PC-9 (cell line): ENCODE data around the gene GMDS. TPM values are rescaled to one million over a fixed set of nuclear protein-coding genes. Genes with fewer than 3 reads are reported as not detected.

ENCODE experiments used
- BruUV-seq: library from RNA; stranded (reverse); fragments of 400-500 nt; replicated peaks from 2 replicates; lab custom pipeline; 2021; lab: Mats Ljungman, UMichigan
- CTCF ChIA-PET: fragments of 300-600 bp; sonication (Branson Sonifier 250); formaldehyde crosslinking; loops from one replicate; lab custom pipeline; 2022; ENCODE audit warnings: antibody characterized with exemption; lab: Charles Lee
- POLR2A ChIA-PET: fragments of 300-600 bp; sonication (Branson Sonifier 250); formaldehyde crosslinking; loops from one replicate; lab custom pipeline; 2022; ENCODE audit warnings: antibody characterized with exemption; ENCODE audit not compliant: unreplicated experiment; lab: Charles Lee
- DNase-seq, 2 experiments: peaks; one replicate each; pipeline versions ENCODE4 v3.0.0 to v3.0.0-alpha.2; 2015 to 2022; ENCODE audit warnings: mixed read lengths in 1 of 2
- H2AFZ ChIP-seq: fragments of 200-600 bp; sonication (generic); 2 replicates; pipeline ENCODE4 v1.8.1; 2017; ENCODE audit warnings: antibody characterized with exemption
- H3F3A ChIP-seq: fragments of 200-600 bp; sonication (generic); 2 replicates; pipeline ENCODE4 v1.8.1; 2017; ENCODE audit warnings: antibody characterized with exemption, mild to moderate bottlenecking, low read depth; ENCODE audit not compliant: insufficient read depth
- H3K27ac ChIP-seq: fragments of 200-600 bp; sonication (generic); 2 replicates; pipeline ENCODE4 v1.6.1; 2016; ENCODE audit warnings: mixed run types
- H3K27me3 ChIP-seq: fragments of 200-600 bp; sonication (generic); 2 replicates; pipeline ENCODE4 v1.6.1; 2016; ENCODE audit warnings: low read depth, mixed run types; ENCODE audit not compliant: insufficient read depth
- H3K36me3 ChIP-seq: fragments of 200-600 bp; sonication (generic); 2 replicates; pipeline ENCODE4 v1.6.1; 2016; ENCODE audit warnings: low read depth, mixed run types
- H3K4me1 ChIP-seq: fragments of 200-600 bp; sonication (generic); replicated peaks from 2 replicates; pipeline ENCODE4 v1.6.1; 2016; ENCODE audit warnings: mixed run types; ENCODE audit not compliant: insufficient read depth
- H3K4me2 ChIP-seq: fragments of 200-600 bp; sonication (generic); 2 replicates; pipeline ENCODE4 v1.6.1; 2017; ENCODE audit warnings: mixed run types
- H3K4me3 ChIP-seq: fragments of 200-600 bp; sonication (generic); 2 replicates; pipeline ENCODE4 v1.6.1; 2016; ENCODE audit warnings: mixed run types
- H3K79me2 ChIP-seq: fragments of 200-600 bp; sonication (generic); 2 replicates; pipeline ENCODE4 v1.6.1; 2017; ENCODE audit warnings: low read depth, mixed run types
- H3K9me2 ChIP-seq: fragments of 200-600 bp; sonication (generic); 2 replicates; pipeline ENCODE4 v1.8.1; 2017; ENCODE audit warnings: mild to moderate bottlenecking; ENCODE audit not compliant: insufficient read depth
- H3K9me3 ChIP-seq: fragments of 200-600 bp; sonication (generic); 2 replicates; pipeline ENCODE4 v1.8.1; 2016; ENCODE audit warnings: low read depth; ENCODE audit not compliant: insufficient read depth
- H4K20me1 ChIP-seq: fragments of 200-600 bp; sonication (generic); 2 replicates; pipeline ENCODE4 v1.8.1; 2017; ENCODE audit not compliant: insufficient read depth
- EZH2 ChIP-seq: fragments of 200-600 bp; sonication (generic); IDR thresholded peaks from 2 replicates; pipeline ENCODE4 v1.8.0; 2017; ENCODE audit warnings: antibody characterized with exemption, low read depth
- intact Hi-C: fragments of 100-400 bp; cut with micrococcal nuclease; formaldehyde crosslinking; loops from one replicate; pipeline ENCODE4 v1.10.0; 2022; ENCODE audit not compliant: unreplicated experiment
- total RNA-seq: library from RNA; stranded (reverse); gene quantifications from 2 replicates; pipeline ENCODE4 v1.2.3, GENCODE V29; 2021
- TF ChIP-seq, protein P1 (sequence below): fragments of 200-600 bp; sonication (generic); conservative IDR thresholded peaks from 2 replicates; pipeline ENCODE4 v1.6.1; 2017; ENCODE audit warnings: mixed run types, antibody characterized with exemption, mild to moderate bottlenecking, moderate library complexity

Gene GMDS
- total RNA-seq, 1 experiment from 2014 or later, result 30.1 TPM

DNA sequence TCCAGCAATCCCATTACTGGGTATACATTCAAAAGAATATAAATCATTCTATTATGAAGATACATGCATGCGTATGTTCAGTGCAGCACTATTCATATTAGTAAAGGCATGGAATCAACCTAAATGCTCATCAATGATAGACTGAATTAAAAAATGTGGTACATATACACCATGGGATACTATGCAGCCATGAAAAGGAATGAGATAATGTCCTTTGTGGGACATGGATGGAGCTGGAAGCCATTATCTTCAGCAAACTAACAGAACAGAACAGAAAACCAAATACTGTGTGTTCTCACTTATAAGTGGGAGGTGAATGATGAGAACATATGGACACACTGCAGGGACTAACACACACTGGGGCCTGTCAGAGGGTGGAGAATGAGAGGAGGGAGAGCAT is 261.6 kb downstream of the GMDS start:
- H3K36me3 ChIP-seq, result no peaks in the 10 kb centered on the region
- H3K9me2 ChIP-seq, result no peaks in the 10 kb centered on the region
- no peak overlapping the region for H2AFZ ChIP-seq
- H3K27me3 ChIP-seq, result no peaks in the 10 kb centered on the region
- H4K20me1 ChIP-seq, result no peaks in the 10 kb centered on the region
- BruUV-seq, result no TSS peak
- intact Hi-C loops, result no loop called here
- no peaks in the 10 kb centered on the region for H3F3A ChIP-seq
- POLR2A ChIA-PET, result no interaction called here
- no peak overlapping the region for H3K4me3 ChIP-seq
- no peak overlapping the region for H3K27ac ChIP-seq
- peaks cover 6% of the 10 kb centered on the region; the same call in 1 of the 2 replicates for H3K9me3 ChIP-seq
- H3K4me1 ChIP-seq, result no peaks in the 10 kb centered on the region; the same call in 1 of the 2 replicates
- no peaks in the 10 kb centered on the region for H3K79me2 ChIP-seq
- CTCF ChIA-PET, result no interaction called here
- no peak for TF ChIP-seq EZH2
- TF ChIP-seq, protein P1, sequence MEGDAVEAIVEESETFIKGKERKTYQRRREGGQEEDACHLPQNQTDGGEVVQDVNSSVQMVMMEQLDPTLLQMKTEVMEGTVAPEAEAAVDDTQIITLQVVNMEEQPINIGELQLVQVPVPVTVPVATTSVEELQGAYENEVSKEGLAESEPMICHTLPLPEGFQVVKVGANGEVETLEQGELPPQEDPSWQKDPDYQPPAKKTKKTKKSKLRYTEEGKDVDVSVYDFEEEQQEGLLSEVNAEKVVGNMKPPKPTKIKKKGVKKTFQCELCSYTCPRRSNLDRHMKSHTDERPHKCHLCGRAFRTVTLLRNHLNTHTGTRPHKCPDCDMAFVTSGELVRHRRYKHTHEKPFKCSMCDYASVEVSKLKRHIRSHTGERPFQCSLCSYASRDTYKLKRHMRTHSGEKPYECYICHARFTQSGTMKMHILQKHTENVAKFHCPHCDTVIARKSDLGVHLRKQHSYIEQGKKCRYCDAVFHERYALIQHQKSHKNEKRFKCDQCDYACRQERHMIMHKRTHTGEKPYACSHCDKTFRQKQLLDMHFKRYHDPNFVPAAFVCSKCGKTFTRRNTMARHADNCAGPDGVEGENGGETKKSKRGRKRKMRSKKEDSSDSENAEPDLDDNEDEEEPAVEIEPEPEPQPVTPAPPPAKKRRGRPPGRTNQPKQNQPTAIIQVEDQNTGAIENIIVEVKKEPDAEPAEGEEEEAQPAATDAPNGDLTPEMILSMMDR, result no peak
- no peak overlapping the region for H3K4me2 ChIP-seq
- DNase-seq, result no peak

DNA sequence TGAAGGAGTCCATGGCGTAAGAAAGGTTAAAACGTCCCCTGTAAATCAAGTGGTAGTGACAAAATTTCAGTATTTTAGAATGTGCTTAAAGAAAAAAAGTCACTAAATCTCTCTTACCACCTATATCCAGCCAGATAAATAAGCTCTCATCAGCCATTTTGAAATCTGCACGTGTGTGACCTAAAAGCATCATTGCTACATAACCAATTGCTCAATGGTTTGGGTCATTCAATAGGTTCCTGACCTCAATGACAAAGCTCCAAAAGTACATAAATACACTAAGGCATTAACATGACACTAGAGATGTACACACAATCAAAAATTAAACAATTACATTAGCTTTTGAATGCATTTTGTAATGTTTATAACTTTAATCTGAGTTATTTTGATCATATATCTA is 272.4 kb downstream of the GMDS start:
- H3K27me3 ChIP-seq, result no peaks in the 10 kb centered on the region
- no peak overlapping the region for H3K27ac ChIP-seq
- H3K4me1 ChIP-seq, result no peaks in the 10 kb centered on the region
- H2AFZ ChIP-seq, result no peak overlapping the region
- no peaks in the 10 kb centered on the region for H3K79me2 ChIP-seq
- H3K4me2 ChIP-seq, result no peak overlapping the region
- POLR2A ChIA-PET, result interaction anchor here (0.7 kb wide), 1 partner anchor 25 kb away, joined by 3 read pairs; no protein-coding TSS in a partner anchor
- H4K20me1 ChIP-seq, result no peaks in the 10 kb centered on the region; the same call in 1 of the 2 replicates
- H3K36me3 ChIP-seq, result no peaks in the 10 kb centered on the region
- intact Hi-C loops, result no loop called here
- DNase-seq, result no peak
- H3K4me3 ChIP-seq, result no peak overlapping the region
- no peaks in the 10 kb centered on the region for H3F3A ChIP-seq
- CTCF ChIA-PET, result no interaction called here
- no TSS peak for BruUV-seq
- H3K9me3 ChIP-seq, result no peaks in the 10 kb centered on the region; the same call in 1 of the 2 replicates
- no peaks in the 10 kb centered on the region for H3K9me2 ChIP-seq
- no peak for TF ChIP-seq EZH2
- TF ChIP-seq, protein P1, result no peak

DNA sequence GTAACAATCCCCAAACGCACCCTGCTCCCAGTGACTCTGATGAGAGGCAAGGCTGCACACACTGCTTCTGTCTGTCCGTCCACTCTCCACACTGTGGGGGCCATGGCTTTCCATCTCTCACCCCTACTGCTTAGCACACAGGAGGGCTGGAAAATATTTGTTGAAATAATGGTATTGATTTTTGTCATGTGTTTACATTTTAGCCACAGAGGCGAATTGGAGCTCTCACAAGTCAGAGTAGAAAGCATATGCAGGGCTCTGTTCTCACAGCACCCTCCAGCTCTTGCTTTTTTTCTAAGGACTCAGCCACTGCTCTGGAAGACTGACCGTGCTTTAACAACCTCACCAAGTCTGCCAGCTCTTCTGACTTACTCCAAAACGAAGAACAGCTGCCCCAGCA is 273.8 kb downstream of the GMDS start:
- Histone ChIP-seq H3K4me1 (no peaks in the 10 kb centered on the region), H3K27me3 (no peaks in the 10 kb centered on the region), H3F3A (no peaks in the 10 kb centered on the region), H3K9me2 (no peaks in the 10 kb centered on the region), H3K4me3 (no peak overlapping the region), H2AFZ (no peak overlapping the region), H3K4me2 (no peak overlapping the region), H3K27ac (no peak overlapping the region), H3K36me3 (no peaks in the 10 kb centered on the region), H3K79me2 (no peaks in the 10 kb centered on the region), H3K9me3 (no peaks in the 10 kb centered on the region), H4K20me1 (no peaks in the 10 kb centered on the region; the same call in 1 of the 2 replicates)
- CTCF ChIA-PET, result no interaction called here
- intact Hi-C loops, result no loop called here
- POLR2A ChIA-PET, result no interaction called here
- TF ChIP-seq, protein P1, result no peak
- TF ChIP-seq EZH2, result no peak
- DNase-seq, result no peak
- no TSS peak for BruUV-seq
